IMR-90 (cell line): ENCODE measurements around the gene CCDC88C.

Source experiments
- FOS ChIP-seq: fragments of 150-350 bp; IDR thresholded peaks from 2 replicates; pipeline ENCODE4 v1.6.1; 2016; ENCODE audit warnings: low read depth, low read length
- MXI1 ChIP-seq: IDR thresholded peaks from 2 replicates; pipeline ENCODE4 v1.6.1; 2012; ENCODE audit warnings: low read depth, mild to moderate bottlenecking, low read length, moderate library complexity, borderline replicate concordance
- POLR2A ChIP-seq: IDR thresholded peaks from 2 replicates; pipeline ENCODE4 v1.6.1; 2012; ENCODE audit warnings: mild to moderate bottlenecking, low read depth, low read length
- RAD21 ChIP-seq: IDR thresholded peaks from 2 replicates; pipeline ENCODE4 v1.6.1; 2012; ENCODE audit warnings: low read length, improper control_type of control experiment
- RCOR1 ChIP-seq: IDR thresholded peaks from 2 replicates; pipeline ENCODE4 v1.6.1; 2012; ENCODE audit warnings: mild to moderate bottlenecking, low read length, improper control_type of control experiment; ENCODE audit not compliant: insufficient replicate concordance
- RFX5 ChIP-seq: IDR thresholded peaks from 2 replicates; pipeline ENCODE4 v1.8.0; 2012; ENCODE audit warnings: low read depth, mild to moderate bottlenecking, low read length, moderate library complexity
- SMC3 ChIP-seq: fragments of 150-350 bp; IDR thresholded peaks from 2 replicates; pipeline ENCODE4 v1.6.1; 2016; ENCODE audit warnings: low read depth, mild to moderate bottlenecking, antibody characterized with exemption, low read length, moderate library complexity
- TF ChIP-seq, protein P1 (sequence below): conservative IDR thresholded peaks from 2 replicates; pipeline ENCODE4 v1.5.1; 2012; ENCODE audit warnings: mild to moderate bottlenecking, low read depth, low read length, improper control_type of control experiment
- TF ChIP-seq, protein P2 (sequence below): fragments of 150-350 bp; IDR thresholded peaks from 2 replicates; pipeline ENCODE4 v1.6.1; 2017; ENCODE audit warnings: mild to moderate bottlenecking, antibody characterized with exemption, low read length, low read depth

DNA sequence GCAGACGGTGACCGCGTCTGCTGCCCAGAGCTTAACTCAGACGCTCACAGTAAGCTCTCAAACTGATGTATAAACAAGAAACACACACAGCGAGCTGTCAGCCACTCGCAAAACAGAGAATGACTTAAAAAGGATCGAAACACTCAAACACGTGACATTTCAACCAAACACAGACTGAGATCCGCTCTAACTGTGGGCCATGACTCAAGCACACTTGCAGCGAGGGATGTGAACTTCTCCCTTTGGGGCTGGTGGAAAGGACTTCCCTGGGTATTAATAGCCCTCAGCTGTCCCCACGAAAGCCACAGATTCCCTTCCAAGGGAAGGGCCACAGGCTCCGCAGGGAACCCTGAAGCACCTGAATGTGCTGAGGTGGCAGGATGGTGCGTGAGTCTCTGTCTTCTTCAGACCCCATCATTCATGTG is 29.1 kb downstream of the CCDC88C start:
- no peak for TF ChIP-seq POLR2A
- TF ChIP-seq, protein P1, sequence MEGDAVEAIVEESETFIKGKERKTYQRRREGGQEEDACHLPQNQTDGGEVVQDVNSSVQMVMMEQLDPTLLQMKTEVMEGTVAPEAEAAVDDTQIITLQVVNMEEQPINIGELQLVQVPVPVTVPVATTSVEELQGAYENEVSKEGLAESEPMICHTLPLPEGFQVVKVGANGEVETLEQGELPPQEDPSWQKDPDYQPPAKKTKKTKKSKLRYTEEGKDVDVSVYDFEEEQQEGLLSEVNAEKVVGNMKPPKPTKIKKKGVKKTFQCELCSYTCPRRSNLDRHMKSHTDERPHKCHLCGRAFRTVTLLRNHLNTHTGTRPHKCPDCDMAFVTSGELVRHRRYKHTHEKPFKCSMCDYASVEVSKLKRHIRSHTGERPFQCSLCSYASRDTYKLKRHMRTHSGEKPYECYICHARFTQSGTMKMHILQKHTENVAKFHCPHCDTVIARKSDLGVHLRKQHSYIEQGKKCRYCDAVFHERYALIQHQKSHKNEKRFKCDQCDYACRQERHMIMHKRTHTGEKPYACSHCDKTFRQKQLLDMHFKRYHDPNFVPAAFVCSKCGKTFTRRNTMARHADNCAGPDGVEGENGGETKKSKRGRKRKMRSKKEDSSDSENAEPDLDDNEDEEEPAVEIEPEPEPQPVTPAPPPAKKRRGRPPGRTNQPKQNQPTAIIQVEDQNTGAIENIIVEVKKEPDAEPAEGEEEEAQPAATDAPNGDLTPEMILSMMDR: no peak
- TF ChIP-seq RCOR1: no peak
- no peak for TF ChIP-seq RAD21
- no peak for TF ChIP-seq MXI1
- TF ChIP-seq FOS: no peak
- TF ChIP-seq, protein P2, sequence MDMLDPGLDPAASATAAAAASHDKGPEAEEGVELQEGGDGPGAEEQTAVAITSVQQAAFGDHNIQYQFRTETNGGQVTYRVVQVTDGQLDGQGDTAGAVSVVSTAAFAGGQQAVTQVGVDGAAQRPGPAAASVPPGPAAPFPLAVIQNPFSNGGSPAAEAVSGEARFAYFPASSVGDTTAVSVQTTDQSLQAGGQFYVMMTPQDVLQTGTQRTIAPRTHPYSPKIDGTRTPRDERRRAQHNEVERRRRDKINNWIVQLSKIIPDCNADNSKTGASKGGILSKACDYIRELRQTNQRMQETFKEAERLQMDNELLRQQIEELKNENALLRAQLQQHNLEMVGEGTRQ: peak; percentile 27; the same call in 1 of the 2 replicates
- no peak for TF ChIP-seq SMC3
- no peak for TF ChIP-seq RFX5
